Activated T-helper 1 cell treated with anti-CD3 and anti-CD28 coated beads, Interleukin-12 subunit alpha, Interleukin-12 subunit beta, Interleukin-2, Interleukin-4 antibody, amounts not matched to agents 30 ng/mL and 10 ng/mL and 1 ng/mL, durations not matched to agents 14 hours and 24 hours and 36 hours (primary cell): Measurements from ENCODE around the gene GLRX3. TPM values are rescaled to one million over a fixed set of nuclear protein-coding genes. Genes with fewer than 3 reads are reported as not detected.

Source experiments
- DNase-seq: peaks from one replicate; pipeline ENCODE4 v3.0.0; 2021; ENCODE audit warnings: low spot score
- H3K27ac Mint-ChIP-seq: one replicate; pipeline ENCODE4 v1.8.0; 2021; ENCODE audit warnings: mild to moderate bottlenecking, mixed read lengths
- H3K27me3 Mint-ChIP-seq: one replicate; pipeline ENCODE4 v1.8.0; 2022; ENCODE audit warnings: mild to moderate bottlenecking, moderate library complexity, mixed read lengths; ENCODE audit not compliant: insufficient read depth
- H3K36me3 Mint-ChIP-seq: one replicate; pipeline ENCODE4 v1.8.0; 2021; ENCODE audit warnings: low read depth, mixed read lengths
- H3K4me1 Mint-ChIP-seq: one replicate; pipeline ENCODE4 v1.8.0; 2021; ENCODE audit warnings: low read depth, mixed read lengths
- H3K4me3 Mint-ChIP-seq: one replicate; pipeline ENCODE4 v1.8.0; 2021; ENCODE audit warnings: mild to moderate bottlenecking, moderate library complexity, mixed read lengths
- H3K9me3 Mint-ChIP-seq: one replicate; pipeline ENCODE4 v1.8.0; 2021; ENCODE audit warnings: mixed read lengths
- intact Hi-C: fragments of 100-400 bp; cut with micrococcal nuclease; formaldehyde crosslinking; loops from one replicate; pipeline ENCODE4 v1.15.1; 2024
- total RNA-seq: library from RNA; stranded (reverse); gene quantifications from 2 replicates; pipeline ENCODE4 v1.2.3, GENCODE V29; 2022

Gene GLRX3
- total RNA-seq, 1 donor from 2014 or later, result 119 TPM

DNA sequence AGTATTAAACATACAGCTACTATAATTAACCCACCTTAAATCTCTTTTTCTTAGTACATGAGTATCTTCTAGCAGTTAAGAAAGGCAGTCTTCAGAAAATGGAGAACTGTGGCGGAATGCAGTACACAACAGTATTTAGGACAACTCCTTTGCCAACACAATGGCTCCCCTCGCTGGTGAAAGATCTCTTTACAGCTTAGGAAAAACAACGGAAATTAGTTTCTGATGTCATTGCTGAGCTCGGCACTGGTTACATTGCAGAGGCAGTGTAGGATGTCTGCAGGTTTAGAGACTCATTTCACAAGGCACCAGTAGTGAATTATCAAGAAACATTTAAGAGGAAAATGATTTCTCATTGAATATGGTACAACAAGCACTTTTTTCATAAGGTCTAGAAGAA is 43.4 kb downstream of the GLRX3 start:
- H3K27ac Mint-ChIP-seq, result peak overlapping the region; percentile 40

DNA sequence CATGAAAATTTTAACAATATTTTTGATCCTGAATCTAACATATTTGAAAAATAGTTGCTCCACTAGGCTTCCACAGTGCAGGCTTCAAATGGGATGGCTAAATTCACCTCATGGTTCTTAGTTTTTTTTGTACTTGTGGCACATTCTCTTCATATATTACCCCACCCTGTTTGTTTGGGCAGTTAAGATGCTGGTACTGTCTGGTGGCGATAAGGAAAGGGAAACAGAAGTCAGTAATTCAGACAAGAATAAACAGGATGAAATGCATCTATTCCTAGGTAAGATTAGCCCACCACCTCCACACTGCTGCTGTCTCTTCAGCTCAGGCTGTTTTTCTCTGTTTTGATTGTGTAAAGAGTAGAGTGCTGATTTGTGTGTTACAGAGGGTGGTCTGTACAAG is 44.2 kb downstream of the GLRX3 start:
- Mint-ChIP-seq H3K27me3 (no peaks in the 10 kb centered on the region), H3K4me1 (peaks cover 16% of the 10 kb centered on the region), H3K27ac (peak overlapping the region; percentile 40), H3K9me3 (no peaks in the 10 kb centered on the region), H3K4me3 (no peak overlapping the region), H3K36me3 (peaks cover 35% of the 10 kb centered on the region)
- no peak for DNase-seq
- intact Hi-C loops, result no loop called here

More for the DNA sequence above, 43.4 kb downstream of the GLRX3 start:
- Mint-ChIP-seq H3K4me1 (peaks cover 17% of the 10 kb centered on the region), H3K4me3 (no peak overlapping the region), H3K27me3 (no peaks in the 10 kb centered on the region), H3K36me3 (peaks cover 39% of the 10 kb centered on the region), H3K9me3 (no peaks in the 10 kb centered on the region)
- peak; percentile 40 for DNase-seq
- intact Hi-C loops, result loop anchor here (1.0 to 5.0 kb wide), 4 partner anchors 11 to 1698 kb away; partner anchors contain the start of gene GLRX3

DNA sequence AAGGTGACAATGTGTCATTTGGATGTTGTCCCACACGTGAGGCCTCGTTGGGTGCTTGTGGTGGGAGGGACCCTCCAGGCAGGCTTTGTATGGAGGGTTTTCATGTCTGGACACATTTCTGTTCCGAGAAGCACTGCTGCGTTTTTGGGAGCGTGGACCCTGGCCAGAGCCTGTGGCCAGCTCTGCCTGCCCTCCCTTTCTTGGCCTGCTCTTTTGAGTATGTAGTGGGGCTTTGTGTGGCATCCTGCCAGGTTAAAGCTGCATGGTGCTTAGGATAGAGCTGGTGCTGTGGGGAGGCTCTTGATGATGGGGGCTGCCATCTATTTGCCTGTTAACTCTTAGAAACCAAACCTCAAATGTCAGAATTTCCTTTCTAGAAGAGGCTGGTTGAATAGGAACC is 45.7 kb downstream of the GLRX3 start:
- Mint-ChIP-seq H3K27ac (no peak overlapping the region), H3K36me3 (peaks cover 34% of the 10 kb centered on the region), H3K4me1 (peaks cover 16% of the 10 kb centered on the region), H3K9me3 (no peaks in the 10 kb centered on the region), H3K27me3 (no peaks in the 10 kb centered on the region), H3K4me3 (no peak overlapping the region)
- DNase-seq, result no peak
- intact Hi-C loops, result no loop called here

DNA sequence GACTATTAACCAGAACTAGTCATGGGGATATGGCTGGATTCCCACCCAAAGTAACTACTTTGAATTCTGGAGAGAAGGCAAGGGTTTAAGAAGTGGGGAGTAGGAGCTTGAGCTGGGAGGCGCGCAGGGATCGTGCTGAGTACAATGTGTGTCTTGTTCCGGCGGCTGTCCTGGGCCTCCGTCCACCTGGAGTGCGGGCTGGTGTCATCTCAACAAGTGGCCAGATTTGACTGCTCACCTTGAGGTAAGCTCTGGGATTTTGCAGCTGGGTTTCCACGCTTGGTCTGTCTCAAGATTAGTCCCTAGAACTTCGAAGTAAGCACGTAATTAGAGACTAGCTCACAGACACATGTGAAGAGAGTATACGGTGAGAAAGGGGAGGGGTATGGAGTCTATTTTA is 49.4 kb downstream of the GLRX3 start:
- no peak for DNase-seq
- intact Hi-C loops, result no loop called here
- H3K4me3 Mint-ChIP-seq, result no peak overlapping the region
- H3K27me3 Mint-ChIP-seq, result no peaks in the 10 kb centered on the region
- H3K27ac Mint-ChIP-seq, result no peak overlapping the region
- no peaks in the 10 kb centered on the region for H3K9me3 Mint-ChIP-seq
- peaks cover 20% of the 10 kb centered on the region for H3K36me3 Mint-ChIP-seq
- H3K4me1 Mint-ChIP-seq, result peaks cover 7% of the 10 kb centered on the region

DNA sequence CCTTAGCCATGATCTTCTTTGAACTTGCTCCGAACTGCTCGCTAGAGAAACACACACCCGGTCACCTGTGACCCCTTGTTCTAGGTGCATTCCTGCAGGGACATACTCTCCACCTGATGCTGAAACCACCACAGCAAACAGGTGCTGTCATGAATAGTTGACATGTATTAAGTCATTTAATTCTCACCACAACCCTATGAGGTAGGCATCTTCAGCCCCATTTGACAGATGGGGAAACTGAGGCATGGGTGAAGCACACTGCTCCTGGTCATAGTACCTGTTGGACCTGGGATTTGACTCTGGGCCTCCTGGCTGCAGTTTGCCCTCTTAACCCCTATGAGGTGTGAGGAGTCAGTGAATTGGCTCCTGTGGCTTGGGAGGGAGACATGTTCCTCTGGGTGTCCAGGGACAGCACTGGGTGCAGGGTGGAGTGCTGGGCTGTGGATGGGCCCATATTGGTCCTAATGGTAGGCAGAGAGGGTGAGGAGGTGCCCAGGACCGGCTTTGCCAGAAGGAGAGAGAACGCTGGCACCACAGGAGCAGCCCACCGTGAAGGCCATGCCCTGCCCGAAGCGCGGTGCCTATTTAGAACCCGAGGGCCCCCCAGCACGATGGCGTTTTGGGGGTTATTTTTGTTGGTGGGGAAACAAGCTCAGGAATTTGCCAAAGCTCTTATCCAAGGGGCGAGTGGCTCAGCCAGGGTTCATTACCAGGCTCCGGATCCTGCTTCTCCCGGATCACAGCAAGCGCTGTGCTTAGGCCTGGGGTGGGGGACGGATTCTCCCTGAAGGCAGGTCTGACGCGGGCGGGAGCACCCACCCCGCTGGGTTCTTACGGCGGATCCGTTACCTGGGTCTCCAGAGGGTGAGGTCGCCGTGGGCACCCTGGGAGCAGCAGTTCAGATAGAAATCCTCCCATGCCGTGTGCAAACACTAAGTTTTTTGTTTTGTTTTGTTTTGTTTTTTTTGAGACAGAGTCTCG is 52.3 kb downstream of the GLRX3 start:
- no peaks in the 10 kb centered on the region for H3K4me1 Mint-ChIP-seq
- peaks cover 9% of the 10 kb centered on the region for H3K27me3 Mint-ChIP-seq
- peaks cover 10% of the 10 kb centered on the region for H3K36me3 Mint-ChIP-seq
- no peak for DNase-seq
- H3K27ac Mint-ChIP-seq, result peak overlapping the region; percentile 65
- H3K4me3 Mint-ChIP-seq, result peak overlapping the region; percentile 22
- intact Hi-C loops, result no loop called here
- H3K9me3 Mint-ChIP-seq, result no peaks in the 10 kb centered on the region

DNA sequence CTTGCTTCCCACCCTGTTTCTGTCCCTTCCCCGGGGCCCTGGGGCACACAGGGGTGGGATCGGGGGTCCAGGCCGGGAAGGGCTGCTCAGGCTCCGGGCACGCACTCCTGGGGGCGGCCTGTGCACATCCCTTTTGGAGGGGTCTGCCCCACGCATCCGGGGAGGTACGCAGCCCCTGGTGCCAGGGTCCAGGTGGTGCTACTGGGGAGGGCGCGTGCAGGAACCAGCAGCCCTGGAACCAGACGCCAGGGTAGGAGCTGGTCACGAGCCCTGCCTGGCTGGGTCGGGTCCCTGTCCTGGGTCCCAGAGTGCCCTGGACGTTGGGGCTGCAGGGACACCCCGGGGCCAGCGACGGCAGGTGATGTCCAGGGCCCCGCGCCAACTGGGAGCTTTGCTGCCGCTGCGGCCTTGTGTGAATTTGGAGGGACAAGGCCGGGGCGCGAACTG is 53.4 kb downstream of the GLRX3 start:
- intact Hi-C loops, result loop anchor here (1.0 to 2.0 kb wide), 3 partner anchors 10 to 143 kb away; partner anchors contain the start of gene GLRX3
- no peak overlapping the region for H3K4me3 Mint-ChIP-seq
- H3K9me3 Mint-ChIP-seq, result no peaks in the 10 kb centered on the region

DNA sequence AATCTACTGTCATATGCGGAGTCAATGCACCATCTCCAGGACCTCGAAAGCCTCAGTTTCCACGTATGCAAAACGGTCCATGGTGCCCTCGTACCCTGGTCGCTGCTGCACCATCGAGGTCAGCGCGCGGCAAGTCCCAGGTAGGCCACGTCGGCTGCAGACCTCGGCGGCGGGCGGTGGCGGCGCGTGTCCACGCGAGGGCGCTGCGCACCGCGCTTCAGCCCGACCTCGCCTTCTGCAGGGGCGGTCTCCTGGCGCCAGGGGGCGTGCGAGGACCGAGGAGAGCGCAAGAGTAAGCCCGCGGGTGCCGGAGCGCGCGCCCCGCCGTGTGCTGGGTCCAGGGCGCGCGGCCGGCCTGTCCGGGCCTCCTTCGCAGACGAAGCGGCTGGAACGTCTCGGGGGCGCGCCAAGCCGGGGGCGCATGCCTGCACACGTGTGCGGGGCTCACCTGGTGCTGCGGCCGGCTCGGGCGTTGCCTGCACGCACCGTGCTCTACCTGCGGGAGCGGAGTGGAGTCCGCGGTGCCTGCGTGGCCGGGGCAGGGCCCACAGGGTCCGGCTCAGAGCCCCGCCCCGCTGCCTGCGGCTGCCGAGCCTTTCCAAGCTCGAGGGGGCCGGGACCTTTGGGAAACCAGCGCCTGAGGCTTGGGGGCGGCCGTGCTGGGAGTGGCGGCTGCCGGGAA is 54.0 kb downstream of the GLRX3 start:
- no peaks in the 10 kb centered on the region for H3K4me1 Mint-ChIP-seq
- no peaks in the 10 kb centered on the region for H3K9me3 Mint-ChIP-seq
- peak; percentile 83 for DNase-seq
- peaks cover 9% of the 10 kb centered on the region for H3K27me3 Mint-ChIP-seq
- peaks cover 4% of the 10 kb centered on the region for H3K36me3 Mint-ChIP-seq
- intact Hi-C loops, result loop anchor here (1.0 to 2.0 kb wide), 3 partner anchors 11 to 143 kb away; partner anchors contain the start of gene GLRX3
- H3K27ac Mint-ChIP-seq, result no peak overlapping the region
- H3K4me3 Mint-ChIP-seq, result no peak overlapping the region

More for the DNA sequence above, 53.4 kb downstream of the GLRX3 start:
- Mint-ChIP-seq H3K4me1 (no peaks in the 10 kb centered on the region), H3K27me3 (peaks cover 9% of the 10 kb centered on the region), H3K27ac (no peak overlapping the region), H3K36me3 (peaks cover 6% of the 10 kb centered on the region)
- no peak for DNase-seq

DNA sequence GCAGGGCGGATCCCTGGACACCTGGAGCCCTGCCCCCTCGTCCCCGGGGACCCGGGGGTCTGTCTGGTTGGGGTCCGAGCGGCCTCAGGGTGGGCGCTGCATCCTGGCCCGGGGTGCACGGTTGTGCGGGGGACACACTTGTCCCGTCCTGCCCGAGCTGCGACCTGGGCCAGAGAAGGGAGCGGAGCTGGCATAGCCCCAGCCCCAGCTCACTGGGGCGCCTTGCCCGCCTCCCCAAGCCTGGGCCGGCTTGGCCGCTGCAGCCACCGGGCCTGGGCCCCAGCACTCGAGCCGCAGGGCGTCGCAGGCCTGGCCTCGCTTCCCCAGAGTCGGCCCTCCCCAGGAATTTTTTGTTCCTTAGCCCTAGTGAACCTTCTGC is 54.5 kb downstream of the GLRX3 start:
- Mint-ChIP-seq H3K36me3 (peaks cover 2% of the 10 kb centered on the region), H3K4me1 (no peaks in the 10 kb centered on the region), H3K27me3 (peaks cover 9% of the 10 kb centered on the region), H3K4me3 (peak overlapping the region; percentile 60), H3K9me3 (no peaks in the 10 kb centered on the region), H3K27ac (no peak overlapping the region)
- intact Hi-C loops, result loop anchor here (1.0 to 2.0 kb wide), 3 partner anchors 11 to 142 kb away; partner anchors contain the start of gene GLRX3
- no peak for DNase-seq

DNA sequence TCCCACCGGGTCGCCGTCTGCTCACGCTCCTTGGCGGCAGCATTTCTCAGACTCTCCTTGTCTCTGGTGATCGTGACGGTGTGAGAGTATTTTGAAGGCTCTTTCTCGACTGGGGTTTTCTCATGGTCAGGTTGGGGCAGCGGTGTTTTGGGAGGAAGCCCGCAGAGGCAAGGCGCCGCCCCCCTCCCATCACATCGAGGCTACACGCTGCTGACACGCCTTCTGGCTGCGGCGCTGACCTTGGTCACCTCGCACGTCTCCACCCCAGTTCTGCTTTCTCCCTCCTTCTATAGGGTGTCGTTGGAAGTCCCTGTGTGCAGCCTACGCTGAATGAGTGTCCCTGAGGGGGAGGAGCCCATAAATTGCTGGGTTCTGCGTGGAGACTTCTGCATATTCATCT is 55.2 kb downstream of the GLRX3 start:
- no peaks in the 10 kb centered on the region for H3K4me1 Mint-ChIP-seq
- H3K4me3 Mint-ChIP-seq, result peak overlapping the region; percentile 60
- DNase-seq, result no peak
- H3K27ac Mint-ChIP-seq, result no peak overlapping the region
- peaks cover 9% of the 10 kb centered on the region for H3K27me3 Mint-ChIP-seq
- H3K9me3 Mint-ChIP-seq, result no peaks in the 10 kb centered on the region
- H3K36me3 Mint-ChIP-seq, result no peaks in the 10 kb centered on the region
- intact Hi-C loops, result loop anchor here (2.0 kb wide), 2 partner anchors 55 to 141 kb away; partner anchors contain the start of gene GLRX3

DNA sequence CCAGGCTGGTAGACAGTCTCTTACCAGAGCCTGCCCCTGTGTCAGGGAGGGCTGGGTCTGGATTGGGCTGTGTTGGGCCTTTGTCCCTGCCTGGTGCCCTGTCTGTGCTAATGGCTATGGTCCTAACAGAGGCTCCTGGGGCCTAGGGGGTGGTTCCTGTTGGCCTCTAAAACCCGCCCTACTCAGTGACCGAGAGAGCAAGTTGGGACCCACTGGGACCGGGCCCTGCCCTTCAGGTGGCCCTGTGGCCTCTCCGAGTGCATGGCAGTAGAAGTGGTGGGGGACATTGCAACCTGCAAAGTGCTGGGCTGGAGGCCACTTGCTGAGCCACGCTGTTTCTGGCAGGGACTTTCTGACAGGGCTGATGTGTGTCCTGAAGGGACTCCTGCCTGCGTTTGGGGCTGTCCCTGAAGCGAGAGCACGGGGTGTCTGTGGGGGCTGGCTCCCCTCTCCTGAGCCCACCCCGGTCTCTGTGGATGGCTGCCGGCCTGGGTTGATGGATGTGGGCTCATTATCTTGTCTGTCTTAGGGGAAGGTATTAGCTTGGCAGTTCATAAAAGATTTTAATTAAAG is 56.2 kb downstream of the GLRX3 start:
- no peaks in the 10 kb centered on the region for H3K9me3 Mint-ChIP-seq
- intact Hi-C loops, result no loop called here

DNA sequence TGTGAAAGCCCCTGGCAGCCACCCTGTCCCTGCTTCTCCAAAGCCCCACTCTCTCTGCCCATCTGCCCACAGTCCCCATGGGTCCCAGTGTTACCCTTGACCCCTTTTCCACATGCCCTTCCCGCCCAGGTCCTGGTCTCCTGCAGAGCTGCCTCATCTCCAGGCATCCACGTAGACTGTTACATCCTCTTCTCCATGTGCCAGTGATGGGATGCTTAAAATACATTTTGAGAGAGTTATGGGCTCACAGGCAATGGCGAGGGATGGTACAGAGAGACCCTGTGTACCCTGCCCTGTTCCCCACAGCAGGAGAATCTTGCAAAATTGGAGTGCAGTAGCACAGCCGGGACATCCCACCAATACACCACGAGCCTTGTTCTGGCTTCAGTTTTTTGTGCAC is 56.8 kb downstream of the GLRX3 start:
- Mint-ChIP-seq H3K36me3 (no peaks in the 10 kb centered on the region), H3K27ac (no peak overlapping the region), H3K4me3 (no peak overlapping the region), H3K4me1 (no peaks in the 10 kb centered on the region), H3K27me3 (peaks cover 9% of the 10 kb centered on the region), H3K9me3 (no peaks in the 10 kb centered on the region)
- intact Hi-C loops, result no loop called here
- DNase-seq, result no peak

More for the DNA sequence above, 56.2 kb downstream of the GLRX3 start:
- H3K27ac Mint-ChIP-seq, result no peak overlapping the region
- no peak overlapping the region for H3K4me3 Mint-ChIP-seq
- DNase-seq, result no peak
- peaks cover 9% of the 10 kb centered on the region for H3K27me3 Mint-ChIP-seq
- H3K36me3 Mint-ChIP-seq, result no peaks in the 10 kb centered on the region
- H3K4me1 Mint-ChIP-seq, result no peaks in the 10 kb centered on the region

DNA sequence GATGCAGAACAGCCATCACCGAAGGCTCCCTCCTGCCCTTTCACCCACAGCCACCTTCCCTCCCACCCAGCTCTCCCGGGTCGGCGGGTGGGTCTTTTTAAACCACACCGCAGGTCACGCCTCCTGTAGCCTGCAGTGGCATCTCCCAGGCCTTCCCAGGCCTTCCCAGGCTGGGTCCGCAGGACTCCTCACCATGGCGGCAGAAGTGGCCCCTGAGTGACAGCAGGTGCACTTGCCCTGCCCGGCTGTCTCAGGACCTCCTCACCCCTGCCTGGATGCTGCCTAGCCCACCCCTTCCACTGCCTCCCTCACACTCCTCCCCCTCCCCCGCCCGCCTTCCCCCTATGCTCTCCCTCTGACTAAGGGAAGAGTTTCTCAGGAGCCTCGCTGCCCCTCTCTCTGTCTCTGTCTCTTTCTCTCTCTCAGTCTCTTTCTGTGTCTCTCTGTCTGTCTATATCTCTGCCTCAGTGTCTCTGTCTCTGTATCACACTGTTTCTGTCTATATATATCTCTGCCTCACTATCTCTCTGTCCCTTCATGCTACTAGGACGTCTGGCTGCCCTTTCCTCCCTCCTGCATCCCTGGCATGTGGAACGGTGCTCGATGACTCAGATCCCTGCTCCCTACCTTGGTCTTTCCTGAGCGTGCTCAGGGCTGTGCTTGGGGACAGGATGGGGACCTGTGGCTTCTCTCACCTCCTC is 57.5 kb downstream of the GLRX3 start:
- intact Hi-C loops, result no loop called here
- no peaks in the 10 kb centered on the region for H3K9me3 Mint-ChIP-seq
- no peaks in the 10 kb centered on the region for H3K36me3 Mint-ChIP-seq
- H3K4me1 Mint-ChIP-seq, result no peaks in the 10 kb centered on the region
- H3K4me3 Mint-ChIP-seq, result no peak overlapping the region
- H3K27me3 Mint-ChIP-seq, result peaks cover 9% of the 10 kb centered on the region
- no peak for DNase-seq
- no peak overlapping the region for H3K27ac Mint-ChIP-seq
